ENCODE measurements around the gene RTBDN. TPM values are rescaled to one million over a fixed set of nuclear protein-coding genes. Genes with fewer than 3 reads are reported as not detected.
A peak's percentile ranks its signal among the peaks of the same experiment; 100 is the strongest.

The RTBDN gene
- total and polyA plus RNA-seq, 10 of the 15 experiments (the other 5 are each of a cell fraction or from before 2014, with no cell fraction given) = 0.45 TPM; not detected in 9

GRCh38 chr19:12794196-12794941, 40.0 kb downstream of the RTBDN start:
- H3K36me3 ChIP-seq (ENCODE audit: control insufficient read depth in 2 of 2, insufficient read depth in 2 of 2, low read length in 1 of 2) = no peaks in the 10 kb centered on the region; a peak in 1 of 4 replicates
- FAIRE-seq (no peak), ATAC-seq (no peak), DNase-seq (ENCODE audit: low read depth, low spot score) (no peak)
- SMC1A ChIA-PET (ENCODE audit: uncharacterized antibody, unreplicated experiment) = interaction anchor here (1.5 to 11.5 kb wide), 5 partner anchors 9 to 34 kb away, joined by 5 to 240 read pairs (median 31); no protein-coding TSS in a partner anchor
- intact Hi-C loops (cut with micrococcal nuclease; ENCODE audit: unreplicated experiment) = no loop called here
- TF ChIP-seq MLLT1 (IDR thresholded peaks at IDR 0.05) (peak; percentile 35; the same call in 1 of the 2 replicates), ZBTB33 (IDR thresholded peaks at IDR 0.05) (no peak), ZNF384 (IDR thresholded peaks at IDR 0.05; ENCODE audit: borderline replicate concordance, low read depth, low read length) (peak; percentile 41; the same call in 1 of the 2 replicates), SMARCA5 (IDR thresholded peaks at IDR 0.05) (0 out of 2 replicates have a peak, but pooled peaks have one; percentile 7)
- peak overlapping the region; percentile 95 for H3K27ac ChIP-seq (ENCODE audit: control insufficient read depth, insufficient read depth)
- in situ Hi-C loops (cut with MboI) = no loop called here
- H3K9ac ChIP-seq (ENCODE audit: control insufficient read depth, insufficient read depth, low read length) = peak overlapping the region; percentile 95; the same call in 1 of the 2 replicates
- POLR2A ChIA-PET = interaction anchor here (0.7 to 8.2 kb wide), 3 partner anchors 9 to 113 kb away, joined by 5 to 303 read pairs (median 7); partner anchors contain the start of gene HOOK2
- H3K27me3 ChIP-seq (replicated peaks in 1 of 2; ENCODE audit: control insufficient read depth in 2 of 2, insufficient read depth in 2 of 2, low read length in 1 of 2) = no peaks in the 10 kb centered on the region
- peak overlapping the region; percentile 97 for H3K4me2 ChIP-seq (ENCODE audit: control insufficient read depth, insufficient read depth)
- peaks cover 24% of the 10 kb centered on the region for H3K4me1 ChIP-seq (ENCODE audit: control insufficient read depth, insufficient read depth, low read length)
- no peaks in the 10 kb centered on the region for H4K20me1 ChIP-seq (ENCODE audit: control insufficient read depth, insufficient read depth)
- peaks cover 30% of the 10 kb centered on the region for H3K79me2 ChIP-seq (ENCODE audit: control insufficient read depth, insufficient read depth, low read length)
- H2AFZ ChIP-seq (ENCODE audit: control insufficient read depth, low read depth, low read length) = no peak overlapping the region
- H3K9me3 ChIP-seq (replicated peaks; ENCODE audit: control insufficient read depth, insufficient read depth, low read length) = no peaks in the 10 kb centered on the region; the same call in 2 of the 3 replicates
- WGBS (ENCODE audit: insufficient coverage, insufficient replicate concordance, low lambda C conversion rate, missing lambda C conversion rate) = 36% methylated on average over 7 of the region's 7 CpGs
- RAD21 ChIA-PET (ENCODE audit: unreplicated experiment) = interaction anchor here (1.0 to 11.4 kb wide), 8 partner anchors 11 to 54 kb away, joined by 4 to 303 read pairs (median 19); partner anchors contain the start of genes HOOK2 and RNASEH2A
- H3K4me3 ChIP-seq = peak overlapping the region; percentile 58; the same call in 1 of the 2 replicates
- CTCF ChIA-PET = interaction anchor here (1.1 to 12.9 kb wide), 4 partner anchors 17 to 54 kb away, joined by 3 to 537 read pairs (median 216); partner anchors contain the start of gene HOOK2
- BruUV-seq (replicated peaks) = no TSS peak
